RWPE2 (cell line): Measurements from ENCODE around the gene STK24.

Source experiments
- ATAC-seq: fragments of 200-7000 bp; cut with Tn5 transposase; 3 replicates; pipeline ENCODE4 v1.9.1; 2021; ENCODE audit warnings: low read depth
- DNase-seq: peaks from one replicate; pipeline ENCODE4 v3.0.0-alpha.2; 2020; ENCODE audit warnings: low spot score
- H3K27ac ChIP-seq: fragments of 450-650 bp; 2 replicates; pipeline ENCODE4 v1.5.1; 2017; ENCODE audit warnings: mild to moderate bottlenecking; ENCODE audit not compliant: poor library complexity, severe bottlenecking
- H3K27me3 ChIP-seq: fragments of 250-450 bp; sonication (Bioruptor Pico); 2 replicates; pipeline ENCODE4 v1.5.1; 2021; ENCODE audit warnings: mild to moderate bottlenecking, moderate library complexity; ENCODE audit not compliant: insufficient read depth, poor library complexity, severe bottlenecking
- H3K36me3 ChIP-seq: fragments of 250-450 bp; sonication (Bioruptor Pico); 2 replicates; pipeline ENCODE4 v1.5.1; 2020; ENCODE audit warnings: low read depth, mild to moderate bottlenecking, moderate library complexity
- H3K4me1 ChIP-seq: fragments of 250-450 bp; sonication (Bioruptor Pico); 2 replicates; pipeline ENCODE4 v1.5.1; 2021; ENCODE audit warnings: mild to moderate bottlenecking, moderate library complexity; ENCODE audit not compliant: insufficient read depth, poor library complexity, severe bottlenecking
- H3K4me3 ChIP-seq: fragments of 250-450 bp; sonication (Bioruptor Pico); 2 replicates; pipeline ENCODE4 v1.5.1; 2021; ENCODE audit warnings: mild to moderate bottlenecking, moderate library complexity; ENCODE audit not compliant: severe bottlenecking
- H3K9me3 ChIP-seq: fragments of 250-450 bp; sonication (Bioruptor Pico); 2 replicates; pipeline ENCODE4 v1.5.1; 2021; ENCODE audit warnings: mild to moderate bottlenecking, moderate library complexity; ENCODE audit not compliant: severe bottlenecking
- CTCF ChIP-seq: fragments of 450-650 bp; IDR thresholded peaks from one replicate; pipeline ENCODE4 v1.5.1; 2017; ENCODE audit warnings: mild to moderate bottlenecking, moderate library complexity; ENCODE audit not compliant: poor library complexity, severe bottlenecking

The STK24 gene

GRCh38 chr13:98520674-98521449 is 56.0 kb downstream of the STK24 start:
- Histone ChIP-seq H3K27ac (no peak overlapping the region), H3K9me3 (no peaks in the 10 kb centered on the region), H3K4me1 (no peaks in the 10 kb centered on the region), H3K36me3 (peaks cover 36% of the 10 kb centered on the region), H3K4me3 (no peak overlapping the region), H3K27me3 (no peaks in the 10 kb centered on the region)
- ATAC-seq, result no peak
- no peak for TF ChIP-seq CTCF
- no peak for DNase-seq

- Histone ChIP-seq H3K4me3 (no peak overlapping the region), H3K27me3 (no peaks in the 10 kb centered on the region), H3K27ac (no peak overlapping the region), H3K36me3 (peaks cover 38% of the 10 kb centered on the region), H3K9me3 (no peaks in the 10 kb centered on the region), H3K4me1 (no peaks in the 10 kb centered on the region)
- ATAC-seq (no peak), DNase-seq (no peak)
- no peak for TF ChIP-seq CTCF
Measured at GRCh38 chr13:98519976-98520375, 56.9 kb downstream of the STK24 start.

- no peak for TF ChIP-seq CTCF
- no peaks in the 10 kb centered on the region for H3K9me3 ChIP-seq
- DNase-seq (no peak), ATAC-seq (no peak)
- no peak overlapping the region for H3K4me3 ChIP-seq
- H3K36me3 ChIP-seq, result peaks cover 44% of the 10 kb centered on the region
- no peak overlapping the region for H3K27ac ChIP-seq
- no peaks in the 10 kb centered on the region for H3K27me3 ChIP-seq
- no peaks in the 10 kb centered on the region for H3K4me1 ChIP-seq
Measured at GRCh38 chr13:98517576-98518310, 59.2 kb downstream of the STK24 start.

- Histone ChIP-seq H3K27me3 (no peaks in the 10 kb centered on the region), H3K27ac (no peak overlapping the region), H3K4me3 (no peak overlapping the region), H3K4me1 (no peaks in the 10 kb centered on the region), H3K36me3 (peaks cover 44% of the 10 kb centered on the region), H3K9me3 (no peaks in the 10 kb centered on the region)
- TF ChIP-seq CTCF, result no peak
- no peak for DNase-seq
- no peak for ATAC-seq
Measured at GRCh38 chr13:98515818-98516465, 61.0 kb downstream of the STK24 start.
